SH-SY5Y (cell line): Measurements from ENCODE around the gene ITGA3.

Experiments used
- GATA2 ChIP-seq: IDR thresholded peaks from 2 replicates; pipeline ENCODE4 v1.6.1; 2011; ENCODE audit warnings: mild to moderate bottlenecking, low read depth, low read length
- GATA3 ChIP-seq: IDR thresholded peaks from 2 replicates; pipeline ENCODE4 v1.6.1; 2011; ENCODE audit warnings: low read depth, mild to moderate bottlenecking, low read length, moderate library complexity

DNA sequence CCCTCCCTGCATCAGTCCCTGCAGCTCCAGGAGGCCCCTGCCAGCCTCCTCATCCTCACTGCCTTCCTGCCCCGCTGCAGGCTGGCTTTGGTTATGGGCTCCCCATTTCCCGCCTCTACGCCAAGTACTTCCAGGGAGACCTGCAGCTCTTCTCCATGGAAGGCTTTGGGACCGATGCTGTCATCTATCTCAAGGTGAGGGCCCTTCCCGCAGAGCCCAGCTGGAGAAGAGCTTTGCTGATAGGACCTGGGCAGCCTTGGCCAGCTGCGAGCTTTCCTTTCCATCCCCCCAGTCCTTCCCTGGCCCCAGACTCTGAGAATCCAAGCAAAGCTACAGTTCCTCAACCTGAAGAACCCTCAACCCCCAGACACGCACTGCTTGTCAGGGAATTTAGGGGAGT is 53.3 kb downstream of the ITGA3 start:
- TF ChIP-seq GATA2, result no peak
- no peak for TF ChIP-seq GATA3
